GM19023 (cell line): ENCODE measurements around the gene CLSTN3.

ENCODE experiments used
- ATAC-seq: cut with Tn5 transposase; IDR thresholded peaks from one replicate; pipeline ENCODE4 v1.9.1; 2021; ENCODE audit warnings: mild to moderate bottlenecking, moderate library complexity; ENCODE audit not compliant: unreplicated experiment

CLSTN3 gene

GRCh38 chr12:7188562-7189397, 58.6 kb downstream of the CLSTN3 start:
- ATAC-seq: peak; percentile 28

- ATAC-seq: peak; percentile 95
These were observed 59.5 kb downstream of the CLSTN3 start, which contains the start of gene PEX5 for GRCh38 chr12:7189398-7190267. Gene PEX5, plus strand, starts transcription at chr12:7189686. Its CDS starts 692 bp downstream, at chr12:7190378.

GRCh38 chr12:7190268-7191055, 60.3 kb downstream of the CLSTN3 start:
- no peak for ATAC-seq

- no peak for ATAC-seq
These were observed 63.5 kb downstream of the CLSTN3 start for GRCh38 chr12:7193674-7194073.

- ATAC-seq: no peak
These were observed 67.7 kb downstream of the CLSTN3 start for GRCh38 chr12:7197841-7198240.

- no peak for ATAC-seq
These were observed 72.9 kb downstream of the CLSTN3 start for GRCh38 chr12:7203109-7203508.

GRCh38 chr12:7205091-7205490, 74.9 kb downstream of the CLSTN3 start:
- ATAC-seq: no peak

- ATAC-seq: no peak
These were observed 76.5 kb downstream of the CLSTN3 start for GRCh38 chr12:7206691-7207090.

GRCh38 chr12:7207866-7208625, 77.9 kb downstream of the CLSTN3 start:
- ATAC-seq: no peak
